D721Med (cell line): Measurements from ENCODE around the gene ABTB2.

Source experiments
- DNase-seq: peaks from one replicate; pipeline ENCODE4 v3.0.0; 2011; ENCODE audit warnings: low spot score; ENCODE audit not compliant: insufficient read length
- FAIRE-seq: peaks from 2 replicates; lab custom pipeline; 2011; peaks lifted over from hg19 to GRCh38; lab: Jason Lieb, UNC
- CTCF ChIP-seq: IDR thresholded peaks from 2 replicates; pipeline ENCODE4 v1.5.1; 2012; ENCODE audit warnings: mild to moderate bottlenecking, control low read depth; ENCODE audit not compliant: insufficient read depth; ENCODE audit errors: missing control alignments

Gene ABTB2

GRCh38 chr11:34166806-34167740, 190.7 kb downstream of the ABTB2 start:
- no peak for TF ChIP-seq CTCF
- DNase-seq (no peak), FAIRE-seq (no peak)

GRCh38 chr11:34165786-34166555, 191.8 kb downstream of the ABTB2 start:
- TF ChIP-seq CTCF, result no peak
- no peak for FAIRE-seq
- no peak for DNase-seq

GRCh38 chr11:34165121-34165520, 192.7 kb downstream of the ABTB2 start:
- no peak for DNase-seq
- no peak for TF ChIP-seq CTCF
- FAIRE-seq, result no peak

- DNase-seq (no peak), FAIRE-seq (no peak)
- no peak for TF ChIP-seq CTCF
These were observed 195.0 kb downstream of the ABTB2 start for GRCh38 chr11:34162856-34163255.

- FAIRE-seq (no peak), DNase-seq (no peak)
- TF ChIP-seq CTCF, result no peak
These were observed 195.4 kb downstream of the ABTB2 start for GRCh38 chr11:34162493-34162820.

- no peak for DNase-seq
- TF ChIP-seq CTCF, result no peak
- no peak for FAIRE-seq
These were observed 195.9 kb downstream of the ABTB2 start for GRCh38 chr11:34161812-34162492.
